GM23248 (cell line): Measurements from ENCODE around the gene LGALS8. TPM values are rescaled to one million over a fixed set of nuclear protein-coding genes. Genes with fewer than 3 reads are reported as not detected.

Source experiments
- DNase-seq: peaks from one replicate; pipeline ENCODE4 v3.0.0-alpha.2; 2015
- H2AFZ ChIP-seq: fragments of 200-600 bp; sonication (generic); 2 replicates; pipeline ENCODE4 v1.6.1; 2016; ENCODE audit warnings: antibody characterized with exemption
- H3F3A ChIP-seq: fragments of 200-600 bp; sonication (generic); 2 replicates; pipeline ENCODE4 v1.6.1; 2016; ENCODE audit warnings: mild to moderate bottlenecking, antibody characterized with exemption, mixed run types; ENCODE audit not compliant: insufficient read depth
- H3K27ac ChIP-seq: fragments of 200-600 bp; sonication (generic); 2 replicates; pipeline ENCODE4 v1.5.1; 2016; ENCODE audit warnings: mild to moderate bottlenecking
- H3K27me3 ChIP-seq: fragments of 200-600 bp; sonication (generic); replicated peaks from 2 replicates; pipeline ENCODE4 v1.6.1; 2016; ENCODE audit warnings: mild to moderate bottlenecking; ENCODE audit not compliant: insufficient read depth
- H3K36me3 ChIP-seq: fragments of 200-600 bp; sonication (generic); 2 replicates; pipeline ENCODE4 v1.6.1; 2016; ENCODE audit warnings: low read depth, mild to moderate bottlenecking
- H3K4me1 ChIP-seq: fragments of 200-600 bp; sonication (generic); 2 replicates; pipeline ENCODE4 v1.6.1; 2016; ENCODE audit warnings: mild to moderate bottlenecking; ENCODE audit not compliant: insufficient read depth
- H3K4me2 ChIP-seq: fragments of 200-600 bp; sonication (generic); one replicate; pipeline ENCODE4 v1.6.1; 2016; ENCODE audit warnings: mild to moderate bottlenecking; ENCODE audit not compliant: unreplicated experiment
- H3K4me3 ChIP-seq: fragments of 200-600 bp; sonication (generic); 2 replicates; pipeline ENCODE4 v1.5.1; 2016; ENCODE audit warnings: mild to moderate bottlenecking
- H3K79me2 ChIP-seq: fragments of 200-600 bp; sonication (generic); 2 replicates; pipeline ENCODE4 v1.6.1; 2016; ENCODE audit warnings: mild to moderate bottlenecking; ENCODE audit not compliant: insufficient read depth
- H3K9ac ChIP-seq: fragments of 200-600 bp; sonication (generic); 2 replicates; pipeline ENCODE4 v1.6.1; 2016; ENCODE audit warnings: mild to moderate bottlenecking
- H3K9me2 ChIP-seq: fragments of 200-600 bp; sonication (generic); 2 replicates; pipeline ENCODE4 v1.6.1; 2016; ENCODE audit warnings: mixed run types, mild to moderate bottlenecking, moderate library complexity; ENCODE audit not compliant: insufficient read depth
- H3K9me3 ChIP-seq: fragments of 200-600 bp; sonication (generic); one replicate; pipeline ENCODE4 v1.6.1; 2017; ENCODE audit warnings: low read depth
- H4K20me1 ChIP-seq: fragments of 200-600 bp; sonication (generic); 2 replicates; pipeline ENCODE4 v1.6.0; 2016; ENCODE audit not compliant: insufficient read depth
- EZH2 ChIP-seq: fragments of 200-600 bp; sonication (generic); IDR thresholded peaks from 2 replicates; pipeline ENCODE4 v1.6.1; 2018; ENCODE audit warnings: antibody characterized with exemption, mild to moderate bottlenecking; ENCODE audit not compliant: insufficient read depth, poor library complexity, severe bottlenecking
- EZH2phosphoT487 ChIP-seq: fragments of 200-600 bp; sonication (generic); IDR thresholded peaks from 2 replicates; pipeline ENCODE4 v1.6.1; 2018; ENCODE audit warnings: antibody characterized with exemption, moderate library complexity, mild to moderate bottlenecking, low read depth; ENCODE audit not compliant: insufficient read depth
- whole genome bisulfite sequencing, 2 experiments: methylation state at CpG; one replicate each; pipeline ENCODE4 v1.1.6; 2015 to 2017; ENCODE audit warnings: low lambda C conversion rate in 2 of 2, low coverage in 1 of 2; ENCODE audit errors: missing lambda C conversion rate in 2 of 2; 5-methylcytosine and 5-hydroxymethylcytosine counted together
- in situ Hi-C: fragments of 300-500 bp; cut with MboI; formaldehyde crosslinking; loops from 2 replicates; pipeline ENCODE4 v1.15.0; 2020
- polyA plus RNA-seq: library from polyadenylated mRNA; unstranded; fragments of >200 nt; fragmentation: Nextera tagmentation; extraction: Ambion mirVana; gene quantifications from 2 replicates; pipeline ENCODE4 v1.2.1, GENCODE V29; 2016
- total RNA-seq: library from RNA; depleted of rRNA; stranded (reverse); fragments of >200 nt; shearing (Covaris generic); gene quantifications from 2 replicates; pipeline ENCODE4 v1.2.3, GENCODE V29; 2014

Gene LGALS8
- total and polyA plus RNA-seq, 2 experiments from 2014 or later = 43.3 to 68.6 TPM

GRCh38 chr1:236492378-236492777 is 31.4 kb upstream of the LGALS8 start:
- H3F3A ChIP-seq = no peaks in the 10 kb centered on the region
- H3K36me3 ChIP-seq = no peaks in the 10 kb centered on the region
- H4K20me1 ChIP-seq = no peaks in the 10 kb centered on the region
- H2AFZ ChIP-seq = no peak overlapping the region
- no peak overlapping the region for H3K4me2 ChIP-seq
- no peak overlapping the region for H3K4me3 ChIP-seq
- no peaks in the 10 kb centered on the region for H3K9me3 ChIP-seq
- no peak overlapping the region for H3K27ac ChIP-seq
- 94 to 100% methylated on average over 2 of the region's 2 CpGs for WGBS, 2 experiments
- no peaks in the 10 kb centered on the region for H3K79me2 ChIP-seq
- DNase-seq = no peak
- H3K9ac ChIP-seq = no peak overlapping the region
- 0 out of 2 replicates have a peak, but pooled peaks cover 10% of the 10 kb centered on the region for H3K27me3 ChIP-seq
- in situ Hi-C loops = no loop called here
- H3K9me2 ChIP-seq = no peaks in the 10 kb centered on the region
- TF ChIP-seq EZH2phosphoT487 = no peak
- H3K4me1 ChIP-seq = no peaks in the 10 kb centered on the region

- no peak overlapping the region for H2AFZ ChIP-seq
- no peaks in the 10 kb centered on the region for H3K9me3 ChIP-seq
- H3K4me2 ChIP-seq = no peak overlapping the region
- H3K4me1 ChIP-seq = no peaks in the 10 kb centered on the region
- WGBS, 2 experiments = 83 to 84% methylated on average over 11 of the region's 11 CpGs
- no peaks in the 10 kb centered on the region for H3K79me2 ChIP-seq
- no peak for DNase-seq
- H3K9me2 ChIP-seq = no peaks in the 10 kb centered on the region
- H3K27ac ChIP-seq = no peak overlapping the region
- H3K4me3 ChIP-seq = no peak overlapping the region
- H3K36me3 ChIP-seq = no peaks in the 10 kb centered on the region
- TF ChIP-seq EZH2 (no peak), EZH2phosphoT487 (no peak)
- no peaks in the 10 kb centered on the region for H3F3A ChIP-seq
- H3K9ac ChIP-seq = no peak overlapping the region
- no peaks in the 10 kb centered on the region for H4K20me1 ChIP-seq
- in situ Hi-C loops = no loop called here
- 0 out of 2 replicates have a peak, but pooled peaks cover 10% of the 10 kb centered on the region for H3K27me3 ChIP-seq
These were observed 29.7 kb upstream of the LGALS8 start for GRCh38 chr1:236494082-236494481.

GRCh38 chr1:236494586-236495466 is 29.0 kb upstream of the LGALS8 start:
- 0 out of 2 replicates have a peak, but pooled peaks cover 10% of the 10 kb centered on the region for H3K27me3 ChIP-seq
- H3K9me3 ChIP-seq = no peaks in the 10 kb centered on the region
- H3K9me2 ChIP-seq = no peaks in the 10 kb centered on the region
- no peak overlapping the region for H3K9ac ChIP-seq
- DNase-seq = peak; percentile 32
- in situ Hi-C loops = no loop called here
- H3F3A ChIP-seq = no peaks in the 10 kb centered on the region
- H4K20me1 ChIP-seq = no peaks in the 10 kb centered on the region
- H3K4me3 ChIP-seq = no peak overlapping the region
- H3K79me2 ChIP-seq = no peaks in the 10 kb centered on the region
- no peak overlapping the region for H3K4me2 ChIP-seq
- no peaks in the 10 kb centered on the region for H3K4me1 ChIP-seq
- H3K27ac ChIP-seq = no peak overlapping the region
- no peaks in the 10 kb centered on the region for H3K36me3 ChIP-seq
- WGBS, 2 experiments = 7% methylated on average over 10 of the region's 10 CpGs
- no peak for TF ChIP-seq EZH2phosphoT487
- TF ChIP-seq EZH2 = no peak
- H2AFZ ChIP-seq = no peak overlapping the region

GRCh38 chr1:236495467-236496112 is 28.2 kb upstream of the LGALS8 start:
- no peak for DNase-seq

More at GRCh38 chr1:236495467-236496112, 28.2 kb upstream of the LGALS8 start:
- no peaks in the 10 kb centered on the region for H3K36me3 ChIP-seq
- H3K4me1 ChIP-seq = no peaks in the 10 kb centered on the region
- no peaks in the 10 kb centered on the region for H3K79me2 ChIP-seq
- H3F3A ChIP-seq = no peaks in the 10 kb centered on the region
- H3K9me2 ChIP-seq = no peaks in the 10 kb centered on the region
- no peaks in the 10 kb centered on the region for H4K20me1 ChIP-seq
- TF ChIP-seq EZH2phosphoT487 (no peak), EZH2 (no peak)
- WGBS, 2 experiments = 42 to 43% methylated on average over 10 to 11 of the region's 11 CpGs
- no peak overlapping the region for H3K27ac ChIP-seq
- no peak overlapping the region for H3K4me3 ChIP-seq
- H3K9ac ChIP-seq = no peak overlapping the region
- H3K9me3 ChIP-seq = no peaks in the 10 kb centered on the region
- H3K4me2 ChIP-seq = no peak overlapping the region
- in situ Hi-C loops = no loop called here
- 0 out of 2 replicates have a peak, but pooled peaks cover 10% of the 10 kb centered on the region for H3K27me3 ChIP-seq
- no peak overlapping the region for H2AFZ ChIP-seq
